GM23338 (cell line): Measurements from ENCODE around the gene NUP50.

Experiments
- CREB1 ChIP-seq: fragments of 250-450 bp; sonication (Bioruptor Pico); IDR thresholded peaks from 2 replicates; pipeline ENCODE4 v1.5.0; 2020; ENCODE audit warnings: low read depth, mild to moderate bottlenecking, moderate library complexity
- CTCF ChIP-seq, 2 experiments: fragments of 200-600 bp in 1 of 2; sonication (generic) in 1 of 2; conservative IDR thresholded peaks; 2 replicates each; pipeline versions ENCODE4 v1.5.1 to v1.6.1; 2016 to 2017; ENCODE audit warnings: antibody characterized with exemption in 2 of 2, low read depth in 2 of 2, mild to moderate bottlenecking in 2 of 2, moderate library complexity in 1 of 2
- ETS1 ChIP-seq: IDR thresholded peaks from 2 replicates; pipeline ENCODE4 v1.6.1; 2016; ENCODE audit warnings: antibody characterized with exemption
- EZH2 ChIP-seq: fragments of 200-600 bp; sonication (generic); IDR thresholded peaks from one replicate; pipeline ENCODE4 v1.8.0; 2017; ENCODE audit warnings: antibody characterized with exemption, mild to moderate bottlenecking, low read depth; ENCODE audit not compliant: unreplicated experiment
- EZH2phosphoT487 ChIP-seq: fragments of 200-600 bp; sonication (generic); IDR thresholded peaks from one replicate; pipeline ENCODE4 v1.8.1; 2018; ENCODE audit warnings: antibody characterized with exemption; ENCODE audit not compliant: unreplicated experiment
- NANOG ChIP-seq: IDR thresholded peaks from 2 replicates; pipeline ENCODE4 v1.6.1; 2016; ENCODE audit warnings: antibody characterized with exemption, borderline replicate concordance
- POLR2AphosphoS5 ChIP-seq: IDR thresholded peaks from 2 replicates; pipeline ENCODE4 v1.6.1; 2016; ENCODE audit warnings: antibody characterized with exemption, low read depth
- REST ChIP-seq: IDR thresholded peaks from one replicate; pipeline ENCODE4 v1.6.1; 2018; ENCODE audit warnings: antibody characterized with exemption; ENCODE audit not compliant: unreplicated experiment
- STAT1 ChIP-seq: IDR thresholded peaks from one replicate; pipeline ENCODE4 v1.6.1; 2016; ENCODE audit warnings: antibody characterized with exemption; ENCODE audit not compliant: unreplicated experiment
- ZNF114 ChIP-seq: fragments of 250-450 bp; sonication (Bioruptor Pico); IDR thresholded peaks from 2 replicates; pipeline ENCODE4 v1.5.0; 2020; ENCODE audit warnings: mild to moderate bottlenecking, moderate library complexity
- ZNF331 ChIP-seq: fragments of 250-450 bp; sonication (Bioruptor Pico); IDR thresholded peaks from 2 replicates; pipeline ENCODE4 v1.5.0; 2020; ENCODE audit warnings: low read depth, mild to moderate bottlenecking, moderate library complexity
- ZNF462 ChIP-seq: fragments of 250-450 bp; sonication (Bioruptor Pico); IDR thresholded peaks from 2 replicates; pipeline ENCODE4 v1.5.0; 2020; ENCODE audit warnings: mild to moderate bottlenecking, moderate library complexity

- TF ChIP-seq ETS1 (no peak), EZH2 (no peak), CTCF (conservative IDR thresholded peaks at IDR 0.05; ENCODE audit: low read depth in 2 of 2) (0 out of 4 replicates have a peak, but pooled peaks of 1 of the 2 experiments have one; percentile 2), POLR2AphosphoS5 (no peak), REST (no peak), CREB1 (CRISPR knock-in tag) (no peak), ZNF114 (no peak), EZH2phosphoT487 (no peak), STAT1 (no peak), NANOG (no peak), ZNF462 (CRISPR knock-in tag) (no peak), ZNF331 (CRISPR knock-in tag) (no peak)
Measured at GRCh38 chr22:45206233-45206632, 42.5 kb downstream of the NUP50 start.
